ENCODE measurements around the gene KIRREL3. TPM values are rescaled to one million over a fixed set of nuclear protein-coding genes. Genes with fewer than 3 reads are reported as not detected.

KIRREL3 gene
- polyA plus RNA-seq, 1 of the 3 experiments (the other 2 are of a cell fraction): 3.7 TPM

DNA sequence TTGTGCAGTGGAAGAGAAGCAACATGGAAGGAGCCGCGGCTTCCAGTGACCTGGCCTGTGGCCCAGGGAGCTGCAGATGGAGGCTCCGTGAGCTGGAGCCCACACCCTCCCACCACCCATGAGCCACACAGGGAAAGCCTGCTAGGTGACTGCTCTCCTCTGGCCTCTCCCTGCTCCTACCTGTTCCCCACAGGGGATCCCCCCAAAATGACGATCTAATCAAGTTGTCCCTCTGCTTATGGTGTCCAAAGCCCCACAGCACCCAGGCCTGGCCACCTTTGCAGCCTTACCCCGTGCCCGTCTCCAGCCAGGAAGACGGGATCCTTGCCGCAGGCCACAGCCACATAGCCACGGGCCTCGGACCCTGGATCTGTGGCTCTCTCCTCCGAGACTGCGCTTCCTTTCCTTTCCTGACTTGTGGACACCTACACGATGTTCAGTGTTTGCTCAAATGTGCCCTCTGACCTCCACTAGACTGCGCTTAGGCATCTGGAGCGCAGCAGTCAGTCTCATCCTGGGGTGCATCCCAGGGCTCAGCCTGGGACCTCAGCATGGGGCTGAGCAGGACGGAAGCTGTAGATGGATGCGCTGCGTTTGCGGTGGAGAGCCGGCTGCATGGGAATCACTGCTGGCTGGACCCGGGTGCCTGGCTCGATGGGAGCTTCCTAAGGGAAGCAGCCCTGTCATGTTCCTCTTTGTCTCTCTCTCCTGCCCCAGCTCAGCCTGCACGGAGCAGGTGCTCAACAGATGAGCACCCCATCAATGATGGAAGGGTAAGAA is 511.8 kb downstream of the KIRREL3 start:
- H4K20me1 ChIP-seq (ENCODE audit: insufficient read depth): no peaks in the 10 kb centered on the region
- no peak overlapping the region for H3K27ac ChIP-seq (ENCODE audit: low read depth in 2 of 2, low read length in 1 of 2)
- TF ChIP-seq, protein P1, sequence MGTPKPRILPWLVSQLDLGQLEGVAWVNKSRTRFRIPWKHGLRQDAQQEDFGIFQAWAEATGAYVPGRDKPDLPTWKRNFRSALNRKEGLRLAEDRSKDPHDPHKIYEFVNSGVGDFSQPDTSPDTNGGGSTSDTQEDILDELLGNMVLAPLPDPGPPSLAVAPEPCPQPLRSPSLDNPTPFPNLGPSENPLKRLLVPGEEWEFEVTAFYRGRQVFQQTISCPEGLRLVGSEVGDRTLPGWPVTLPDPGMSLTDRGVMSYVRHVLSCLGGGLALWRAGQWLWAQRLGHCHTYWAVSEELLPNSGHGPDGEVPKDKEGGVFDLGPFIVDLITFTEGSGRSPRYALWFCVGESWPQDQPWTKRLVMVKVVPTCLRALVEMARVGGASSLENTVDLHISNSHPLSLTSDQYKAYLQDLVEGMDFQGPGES (IDR thresholded peaks at IDR 0.05; ENCODE audit: low read depth, low read length): no peak
- H3K4me2 ChIP-seq: no peak overlapping the region
- H3K27me3 ChIP-seq (ENCODE audit: insufficient read depth): no peaks in the 10 kb centered on the region
- ChIA-PET CTCF (interaction anchor here (0.8 to 8.5 kb wide), 9 partner anchors 8 to 501 kb away, joined by 3 to 56 read pairs (median 6); no protein-coding TSS in a partner anchor), POLR2A (no interaction called here)
- no peaks in the 10 kb centered on the region for H3F3A ChIP-seq (replicated peaks; ENCODE audit: insufficient read depth)
- WGBS (ENCODE audit: low lambda C conversion rate): 91% methylated on average over 13 of the region's 23 CpGs
- no peak overlapping the region for H3K9ac ChIP-seq
- no peak overlapping the region for H3K4me3 ChIP-seq (ENCODE audit: low read depth in 2 of 2, low read length in 1 of 2)
- DNase-seq: no peak
- H2AFZ ChIP-seq (ENCODE audit: low read depth): no peak overlapping the region
- no peaks in the 10 kb centered on the region for H3K36me3 ChIP-seq (replicated peaks in 1 of 2; ENCODE audit: control insufficient read depth in 1 of 2, insufficient read depth in 2 of 2, low read length in 1 of 2)
- no peaks in the 10 kb centered on the region for H3K9me2 ChIP-seq
- no peaks in the 10 kb centered on the region for H3K79me2 ChIP-seq (ENCODE audit: insufficient read depth)
- peaks cover 0 to 21% of the 10 kb centered on the region in 2 experiments; a peak in 1 of 4 replicates for H3K4me1 ChIP-seq (ENCODE audit: control insufficient read depth in 1 of 2, insufficient read depth in 2 of 2, low read depth in 1 of 2, low read length in 1 of 2)
- no peaks in the 10 kb centered on the region for H3K9me3 ChIP-seq

DNA sequence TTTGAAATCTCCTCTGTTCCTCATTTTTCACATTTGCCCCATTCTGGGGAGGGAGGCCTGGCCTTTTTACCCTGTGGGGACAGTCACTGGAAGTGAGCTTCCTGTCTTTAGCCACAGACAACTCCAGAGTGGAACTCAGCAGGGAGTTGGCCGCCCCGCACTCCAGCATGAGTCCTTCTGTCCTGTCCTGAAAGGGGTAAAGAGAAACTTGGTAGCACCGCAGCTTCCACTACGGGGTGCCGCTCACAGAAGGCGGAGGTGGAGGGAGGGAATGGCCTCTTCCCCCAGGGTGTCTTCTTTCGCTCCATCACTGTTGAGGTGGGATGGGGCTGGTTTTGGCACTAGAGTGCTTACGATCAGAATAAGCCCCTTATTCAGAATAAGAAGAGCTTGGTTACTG is 512.9 kb downstream of the KIRREL3 start:
- H3K4me1 ChIP-seq (ENCODE audit: control insufficient read depth in 1 of 2, insufficient read depth in 2 of 2, low read depth in 1 of 2, low read length in 1 of 2): peaks cover 0 to 21% of the 10 kb centered on the region in 2 experiments; a peak in 1 of 4 replicates
- WGBS (ENCODE audit: low lambda C conversion rate): 90% methylated on average over 8 of the region's 8 CpGs
- TF ChIP-seq FOSL2 (IDR thresholded peaks at IDR 0.05; ENCODE audit: borderline replicate concordance, low read depth) (no peak), YY1 (IDR thresholded peaks at IDR 0.05; ENCODE audit: low read depth) (no peak), FOXM1 (IDR thresholded peaks at IDR 0.05; ENCODE audit: low read depth) (no peak), RFX5 (IDR thresholded peaks at IDR 0.05; ENCODE audit: low read length) (no peak), EP300 (IDR thresholded peaks at IDR 0.05; ENCODE audit: borderline replicate concordance in 1 of 2, low read depth in 1 of 2, low read length in 1 of 2) (no peak), MEF2A (IDR thresholded peaks at IDR 0.05; ENCODE audit: borderline replicate concordance, low read depth) (no peak), JUND (IDR thresholded peaks at IDR 0.05) (no peak), RXRA (IDR thresholded peaks at IDR 0.05; ENCODE audit: borderline replicate concordance, low read depth) (no peak), CHD2 (IDR thresholded peaks at IDR 0.05; ENCODE audit: low read length, partially characterized antibody) (no peak), SIN3A (IDR thresholded peaks at IDR 0.05; ENCODE audit: borderline replicate concordance, low read depth, low read length) (no peak), POLR2AphosphoS5 (IDR thresholded peaks at IDR 0.05; ENCODE audit: low read depth, low read length) (no peak), FOXJ3 (CRISPR knock-in tag; IDR thresholded peaks at IDR 0.05) (no peak)
- TF ChIP-seq, protein P2, sequence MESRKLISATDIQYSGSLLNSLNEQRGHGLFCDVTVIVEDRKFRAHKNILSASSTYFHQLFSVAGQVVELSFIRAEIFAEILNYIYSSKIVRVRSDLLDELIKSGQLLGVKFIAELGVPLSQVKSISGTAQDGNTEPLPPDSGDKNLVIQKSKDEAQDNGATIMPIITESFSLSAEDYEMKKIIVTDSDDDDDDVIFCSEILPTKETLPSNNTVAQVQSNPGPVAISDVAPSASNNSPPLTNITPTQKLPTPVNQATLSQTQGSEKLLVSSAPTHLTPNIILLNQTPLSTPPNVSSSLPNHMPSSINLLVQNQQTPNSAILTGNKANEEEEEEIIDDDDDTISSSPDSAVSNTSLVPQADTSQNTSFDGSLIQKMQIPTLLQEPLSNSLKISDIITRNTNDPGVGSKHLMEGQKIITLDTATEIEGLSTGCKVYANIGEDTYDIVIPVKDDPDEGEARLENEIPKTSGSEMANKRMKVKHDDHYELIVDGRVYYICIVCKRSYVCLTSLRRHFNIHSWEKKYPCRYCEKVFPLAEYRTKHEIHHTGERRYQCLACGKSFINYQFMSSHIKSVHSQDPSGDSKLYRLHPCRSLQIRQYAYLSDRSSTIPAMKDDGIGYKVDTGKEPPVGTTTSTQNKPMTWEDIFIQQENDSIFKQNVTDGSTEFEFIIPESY (IDR thresholded peaks at IDR 0.05; ENCODE audit: borderline replicate concordance, low read depth): no peak
- TF ChIP-seq, protein P3, sequence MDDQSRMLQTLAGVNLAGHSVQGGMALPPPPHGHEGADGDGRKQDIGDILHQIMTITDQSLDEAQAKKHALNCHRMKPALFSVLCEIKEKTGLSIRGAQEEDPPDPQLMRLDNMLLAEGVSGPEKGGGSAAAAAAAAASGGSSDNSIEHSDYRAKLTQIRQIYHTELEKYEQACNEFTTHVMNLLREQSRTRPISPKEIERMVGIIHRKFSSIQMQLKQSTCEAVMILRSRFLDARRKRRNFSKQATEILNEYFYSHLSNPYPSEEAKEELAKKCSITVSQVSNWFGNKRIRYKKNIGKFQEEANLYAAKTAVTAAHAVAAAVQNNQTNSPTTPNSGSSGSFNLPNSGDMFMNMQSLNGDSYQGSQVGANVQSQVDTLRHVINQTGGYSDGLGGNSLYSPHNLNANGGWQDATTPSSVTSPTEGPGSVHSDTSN (IDR thresholded peaks at IDR 0.05): no peak
- TF ChIP-seq, protein P1 (IDR thresholded peaks at IDR 0.05; ENCODE audit: low read depth, low read length): no peak
- TF ChIP-seq, protein P4, sequence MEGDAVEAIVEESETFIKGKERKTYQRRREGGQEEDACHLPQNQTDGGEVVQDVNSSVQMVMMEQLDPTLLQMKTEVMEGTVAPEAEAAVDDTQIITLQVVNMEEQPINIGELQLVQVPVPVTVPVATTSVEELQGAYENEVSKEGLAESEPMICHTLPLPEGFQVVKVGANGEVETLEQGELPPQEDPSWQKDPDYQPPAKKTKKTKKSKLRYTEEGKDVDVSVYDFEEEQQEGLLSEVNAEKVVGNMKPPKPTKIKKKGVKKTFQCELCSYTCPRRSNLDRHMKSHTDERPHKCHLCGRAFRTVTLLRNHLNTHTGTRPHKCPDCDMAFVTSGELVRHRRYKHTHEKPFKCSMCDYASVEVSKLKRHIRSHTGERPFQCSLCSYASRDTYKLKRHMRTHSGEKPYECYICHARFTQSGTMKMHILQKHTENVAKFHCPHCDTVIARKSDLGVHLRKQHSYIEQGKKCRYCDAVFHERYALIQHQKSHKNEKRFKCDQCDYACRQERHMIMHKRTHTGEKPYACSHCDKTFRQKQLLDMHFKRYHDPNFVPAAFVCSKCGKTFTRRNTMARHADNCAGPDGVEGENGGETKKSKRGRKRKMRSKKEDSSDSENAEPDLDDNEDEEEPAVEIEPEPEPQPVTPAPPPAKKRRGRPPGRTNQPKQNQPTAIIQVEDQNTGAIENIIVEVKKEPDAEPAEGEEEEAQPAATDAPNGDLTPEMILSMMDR (IDR thresholded peaks at IDR 0.05): no peak
- POLR2A ChIA-PET: no interaction called here
- no peaks in the 10 kb centered on the region for H3K9me3 ChIP-seq
- no peaks in the 10 kb centered on the region for H4K20me1 ChIP-seq (ENCODE audit: insufficient read depth)
- no peak overlapping the region for H2AFZ ChIP-seq (ENCODE audit: low read depth)
- no peak overlapping the region for H3K4me2 ChIP-seq
- no peak overlapping the region for H3K9ac ChIP-seq
- no peaks in the 10 kb centered on the region for H3K9me2 ChIP-seq
- no peaks in the 10 kb centered on the region for H3F3A ChIP-seq (replicated peaks; ENCODE audit: insufficient read depth)
- no peak overlapping the region; a peak in 1 of 4 replicates for H3K4me3 ChIP-seq (ENCODE audit: low read depth in 2 of 2, low read length in 1 of 2)
- H3K27ac ChIP-seq (ENCODE audit: low read depth in 2 of 2, low read length in 1 of 2): no peak overlapping the region; a peak in 2 of 4 replicates
- no peaks in the 10 kb centered on the region for H3K27me3 ChIP-seq (ENCODE audit: insufficient read depth)
- CTCF ChIA-PET: interaction anchor here (1.3 to 9.6 kb wide), 7 partner anchors 15 to 502 kb away, joined by 4 to 172 read pairs (median 14); partner anchors contain the start of gene DCPS
- no peaks in the 10 kb centered on the region for H3K36me3 ChIP-seq (replicated peaks in 1 of 2; ENCODE audit: control insufficient read depth in 1 of 2, insufficient read depth in 2 of 2, low read length in 1 of 2)
- H3K79me2 ChIP-seq (ENCODE audit: insufficient read depth): no peaks in the 10 kb centered on the region
- DNase-seq: no peak

Measured in SK-N-SH (cell line).